ENCODE results near the gene PLXNA4.

PLXNA4 gene

DNA sequence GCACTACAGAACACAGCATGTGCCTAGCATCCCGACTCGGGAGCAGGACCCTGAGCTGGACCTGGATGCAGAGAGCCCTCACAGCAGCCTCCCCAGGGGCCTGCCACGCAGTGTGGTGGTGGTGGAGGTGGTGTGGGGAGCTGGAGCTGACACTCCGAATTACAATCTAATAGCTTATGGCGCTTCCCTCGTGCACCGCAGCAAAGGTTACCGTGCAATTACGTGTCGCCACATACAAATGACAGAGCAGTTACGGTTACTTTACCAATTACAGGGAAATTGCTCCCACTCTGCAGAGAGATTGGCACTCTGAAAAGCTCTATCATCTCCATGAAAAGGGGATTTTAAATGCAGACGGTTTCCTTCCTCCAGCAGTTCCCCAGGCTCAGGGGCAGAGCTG, 81.8 kb downstream of the PLXNA4 start:
- no peak for TF ChIP-seq JUND (IDR thresholded peaks at IDR 0.05; ENCODE audit: low read depth)
- in situ Hi-C loops (cut with HindIII; ENCODE audit: low pct_unique_long_range_greater_than_20kb, low sequenced_read_pairs), result no loop called here
- no peak for DNase-seq (ENCODE audit: low read depth in 1 of 2, low spot score in 1 of 2)

DNA sequence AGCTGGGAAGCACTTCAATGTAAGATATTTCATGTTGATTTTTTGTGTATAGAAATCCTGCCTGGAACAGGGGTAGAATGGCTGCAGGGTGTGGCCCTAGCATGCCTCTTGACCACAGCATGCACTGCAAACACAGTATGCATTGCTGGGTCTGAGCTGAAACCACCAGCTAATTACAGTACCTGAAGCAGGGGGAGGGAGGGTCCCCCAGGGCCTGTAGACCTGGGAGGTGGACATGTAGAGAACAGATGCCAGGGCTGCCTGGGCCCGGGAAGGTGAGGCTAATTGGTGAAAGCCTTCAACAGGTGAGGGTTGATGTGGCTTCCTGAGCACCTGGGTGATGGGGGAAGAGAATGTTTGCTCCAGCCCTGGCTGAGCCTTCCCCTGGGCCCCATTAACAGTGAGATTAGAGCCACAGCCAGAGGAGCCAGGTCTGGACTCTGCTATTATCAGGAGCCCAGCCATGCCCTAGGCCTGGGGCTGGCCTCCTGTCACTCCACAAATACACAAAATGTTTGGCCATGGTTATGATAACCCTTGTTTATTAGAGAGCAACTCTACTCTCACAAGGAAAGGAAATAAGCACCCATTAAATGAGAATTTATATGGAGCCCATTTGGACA, 83.3 kb downstream of the PLXNA4 start:
- no peak for DNase-seq (ENCODE audit: low read depth in 1 of 2, low spot score in 1 of 2)
- TF ChIP-seq JUND (IDR thresholded peaks at IDR 0.05; ENCODE audit: low read depth), result no peak
- in situ Hi-C loops (cut with HindIII; ENCODE audit: low pct_unique_long_range_greater_than_20kb, low sequenced_read_pairs), result no loop called here

DNA sequence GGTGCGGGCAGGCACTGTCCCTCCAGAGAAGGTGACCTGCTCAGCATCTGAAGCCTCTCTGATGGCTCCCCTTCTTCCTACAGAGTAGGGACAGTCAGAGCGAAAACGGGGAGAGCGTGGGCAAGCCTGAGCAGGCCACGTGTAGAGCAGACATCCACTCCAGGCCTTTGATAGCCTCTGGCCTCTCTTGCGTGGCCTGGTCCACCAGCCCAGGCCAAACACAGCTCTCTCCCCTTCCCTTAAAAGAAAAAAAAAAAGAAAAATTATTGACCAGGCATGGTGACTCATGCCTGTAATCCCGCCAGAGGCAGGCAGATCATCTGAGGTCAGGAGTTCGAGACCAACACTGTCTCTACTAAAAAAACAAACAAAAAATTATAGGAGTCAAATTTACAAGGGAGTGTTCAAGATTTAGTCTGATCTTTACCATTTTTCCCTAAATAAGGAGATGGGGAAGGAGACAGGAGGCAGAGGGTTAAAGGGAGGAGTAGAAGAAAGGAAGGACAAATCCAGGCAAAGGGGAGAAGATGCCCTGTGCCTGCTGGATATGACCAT, 84.8 kb downstream of the PLXNA4 start:
- in situ Hi-C loops (cut with HindIII; ENCODE audit: low pct_unique_long_range_greater_than_20kb, low sequenced_read_pairs), result no loop called here
- no peak for TF ChIP-seq JUND (IDR thresholded peaks at IDR 0.05; ENCODE audit: low read depth)
- DNase-seq (ENCODE audit: low read depth in 1 of 2, low spot score in 1 of 2), result no peak

DNA sequence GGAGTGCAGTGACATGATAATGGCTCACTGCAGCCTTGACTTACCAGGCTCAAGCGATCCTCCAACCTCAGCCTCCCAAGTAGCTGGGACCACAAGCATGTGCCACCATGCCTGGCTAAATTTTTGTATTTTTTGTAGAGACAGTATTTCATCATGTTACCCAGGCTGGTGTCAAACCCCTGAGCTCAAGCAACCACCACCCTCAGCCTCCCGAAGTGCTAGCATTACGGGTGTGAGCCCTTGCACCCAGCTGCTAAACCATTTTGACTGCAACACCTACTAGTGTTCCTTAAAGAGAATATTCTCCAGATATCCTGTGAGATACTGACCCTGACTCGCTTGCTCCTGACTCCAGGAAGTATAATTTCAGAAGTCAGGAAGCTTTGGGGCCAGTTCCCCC, 85.8 kb downstream of the PLXNA4 start:
- TF ChIP-seq JUND (IDR thresholded peaks at IDR 0.05; ENCODE audit: low read depth), result no peak
- in situ Hi-C loops (cut with HindIII; ENCODE audit: low pct_unique_long_range_greater_than_20kb, low sequenced_read_pairs), result no loop called here

DNA sequence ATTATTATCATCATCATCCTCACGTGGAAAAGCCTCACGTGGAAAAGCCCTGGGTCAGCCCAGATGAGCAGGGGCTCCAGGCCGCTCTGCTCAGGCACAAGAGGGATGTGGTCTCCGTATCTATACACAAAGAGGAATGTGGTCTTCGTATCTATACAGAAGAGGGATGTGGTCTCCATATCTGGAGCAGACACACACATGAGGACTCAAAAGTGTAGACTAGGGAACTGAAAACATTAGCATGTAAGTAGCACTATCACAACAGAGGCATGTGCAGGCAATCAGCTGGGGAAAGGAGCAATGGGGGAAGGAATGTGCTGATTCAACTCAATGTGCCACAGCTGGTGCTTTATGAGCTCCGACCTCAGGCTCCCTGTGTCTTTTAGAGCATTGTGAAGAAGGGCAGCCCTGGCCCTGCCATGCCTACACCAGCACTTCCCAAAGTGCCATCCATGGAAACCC, 86.5 kb downstream of the PLXNA4 start:
- in situ Hi-C loops (cut with HindIII; ENCODE audit: low pct_unique_long_range_greater_than_20kb, low sequenced_read_pairs), result no loop called here
- TF ChIP-seq JUND (IDR thresholded peaks at IDR 0.05; ENCODE audit: low read depth), result no peak
- DNase-seq (ENCODE audit: low read depth in 1 of 2, low spot score in 1 of 2), result no peak

More for the DNA sequence above, 85.8 kb downstream of the PLXNA4 start:
- no peak for DNase-seq (ENCODE audit: low read depth in 1 of 2, low spot score in 1 of 2)

DNA sequence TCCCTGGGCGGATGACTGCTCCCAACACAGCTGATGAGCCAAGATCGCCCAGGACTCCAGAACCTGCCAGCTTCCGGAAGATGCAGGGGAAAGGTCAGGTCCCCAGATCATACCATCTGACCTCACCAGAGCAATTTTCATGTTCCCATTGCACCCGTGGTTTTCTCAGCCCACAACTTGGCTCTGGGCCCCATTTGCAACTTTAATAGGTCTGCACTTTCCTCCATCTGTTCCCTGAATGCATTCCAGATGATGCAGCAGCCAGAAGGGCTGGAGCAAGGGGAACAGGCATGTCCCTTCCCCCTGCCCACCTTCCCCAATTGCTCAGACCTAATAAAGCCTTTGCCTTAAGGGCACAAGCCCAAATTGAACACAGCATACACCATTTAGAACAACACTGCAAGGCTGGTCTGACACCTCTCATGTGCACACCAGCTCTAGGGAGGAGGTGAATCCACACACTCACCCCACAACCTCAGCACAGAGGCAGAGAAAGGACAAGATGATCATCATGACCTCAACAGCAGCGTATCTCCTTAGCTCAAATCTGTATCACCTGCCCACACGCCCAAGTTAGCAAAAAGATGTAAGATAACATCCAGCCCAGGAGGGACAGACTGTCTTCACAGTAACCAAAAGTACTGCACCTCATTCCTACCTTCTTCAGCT, 87.5 kb downstream of the PLXNA4 start:
- no peak for TF ChIP-seq JUND (IDR thresholded peaks at IDR 0.05; ENCODE audit: low read depth)
- DNase-seq (ENCODE audit: low read depth in 1 of 2, low spot score in 1 of 2), result no peak

DNA sequence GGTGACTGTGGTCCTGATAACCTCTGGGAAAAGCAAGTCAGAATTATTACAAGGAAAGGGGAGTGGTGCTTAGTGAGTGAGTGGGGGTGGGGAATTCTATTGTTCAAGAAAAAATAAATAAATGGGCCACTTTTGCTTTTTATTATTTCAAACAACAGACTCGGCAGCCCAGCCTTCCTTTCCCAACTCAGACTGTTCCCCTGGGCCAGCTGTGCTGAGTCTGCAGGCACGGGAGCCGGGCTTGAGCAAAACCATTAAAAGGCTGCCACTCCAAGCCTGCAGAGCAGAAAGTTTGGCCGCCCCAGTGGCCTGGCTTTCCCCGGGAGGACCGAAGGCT, 90.0 kb downstream of the PLXNA4 start:
- TF ChIP-seq JUND (IDR thresholded peaks at IDR 0.05; ENCODE audit: low read depth), result no peak
- no peak for DNase-seq (ENCODE audit: low read depth in 1 of 2, low spot score in 1 of 2)
- in situ Hi-C loops (cut with HindIII; ENCODE audit: low pct_unique_long_range_greater_than_20kb, low sequenced_read_pairs), result no loop called here

More for the DNA sequence above, 87.5 kb downstream of the PLXNA4 start:
- in situ Hi-C loops (cut with HindIII; ENCODE audit: low pct_unique_long_range_greater_than_20kb, low sequenced_read_pairs), result no loop called here

DNA sequence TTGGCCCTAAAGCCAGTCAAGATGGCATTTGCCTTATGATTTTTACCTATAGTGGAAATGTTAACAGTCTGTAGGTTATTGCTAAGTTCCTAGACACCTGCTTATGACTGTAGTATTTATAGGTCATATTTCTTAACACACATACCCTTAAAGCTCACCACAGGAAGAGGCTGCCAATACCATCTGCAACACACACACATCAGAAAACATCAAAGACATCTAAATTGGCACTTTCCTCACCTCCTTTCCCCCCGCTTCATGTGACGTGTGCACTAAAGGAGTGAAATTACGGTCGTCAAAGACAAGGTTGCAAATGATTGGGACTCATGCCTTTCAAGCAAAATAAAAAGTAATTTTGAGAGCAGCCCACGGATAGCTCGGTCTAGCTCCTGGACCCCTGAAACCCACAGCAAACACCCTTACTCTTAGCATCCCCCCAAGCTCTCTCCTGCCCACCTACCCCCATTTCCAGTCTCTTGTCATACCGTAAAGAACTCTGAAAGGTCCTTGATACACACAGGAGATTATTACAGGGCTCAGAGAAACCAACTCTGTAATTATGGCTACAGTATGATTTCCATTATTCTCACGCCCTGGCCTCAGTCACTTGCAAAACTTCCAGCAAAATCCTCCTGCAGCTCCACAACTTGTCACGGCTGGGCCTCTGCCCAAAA, 90.5 kb downstream of the PLXNA4 start:
- TF ChIP-seq JUND (IDR thresholded peaks at IDR 0.05; ENCODE audit: low read depth), result no peak
- in situ Hi-C loops (cut with HindIII; ENCODE audit: low pct_unique_long_range_greater_than_20kb, low sequenced_read_pairs), result no loop called here
- no peak for DNase-seq (ENCODE audit: low read depth in 1 of 2, low spot score in 1 of 2)

DNA sequence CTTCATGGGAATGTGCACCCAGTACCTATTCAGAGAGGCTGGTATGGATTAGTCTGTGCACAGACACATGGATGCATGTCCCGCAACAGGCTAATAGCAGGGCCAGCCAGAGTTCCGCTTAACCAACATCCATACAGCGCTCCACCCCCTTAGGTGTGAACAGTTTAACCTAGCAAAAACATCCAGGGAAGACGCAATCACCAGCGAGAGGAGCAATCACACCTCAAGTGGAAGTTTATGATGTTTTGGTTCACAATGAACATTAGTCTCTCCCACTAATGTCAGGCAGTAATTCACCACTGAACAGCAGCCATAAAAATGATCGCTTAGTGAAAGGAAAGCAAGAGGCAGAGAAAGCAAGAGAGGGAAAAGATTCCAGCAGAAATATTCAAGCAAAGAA, 91.1 kb downstream of the PLXNA4 start:
- in situ Hi-C loops (cut with HindIII; ENCODE audit: low pct_unique_long_range_greater_than_20kb, low sequenced_read_pairs), result no loop called here
- no peak for DNase-seq (ENCODE audit: low read depth in 1 of 2, low spot score in 1 of 2)
- no peak for TF ChIP-seq JUND (IDR thresholded peaks at IDR 0.05; ENCODE audit: low read depth)

DNA sequence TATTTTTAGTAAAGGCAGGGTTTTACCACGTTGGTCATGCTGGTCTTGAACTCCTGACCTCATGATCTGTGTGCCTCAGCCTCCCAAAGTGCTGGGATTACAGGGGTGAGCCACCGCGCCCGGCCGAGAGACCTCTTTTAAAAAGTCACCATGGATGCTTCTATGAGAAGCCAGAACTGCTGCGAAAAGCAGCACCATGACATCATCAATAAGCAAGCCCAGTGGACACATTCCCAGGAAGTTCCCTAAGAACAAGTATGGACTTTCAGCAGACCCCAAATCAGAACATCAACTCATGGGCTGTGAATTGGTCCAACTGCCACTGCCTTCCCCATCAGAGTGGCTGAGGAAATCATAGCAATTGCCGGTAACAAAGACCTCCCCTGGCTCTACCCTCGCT, 93.4 kb downstream of the PLXNA4 start:
- in situ Hi-C loops (cut with HindIII; ENCODE audit: low pct_unique_long_range_greater_than_20kb, low sequenced_read_pairs), result no loop called here
- no peak for TF ChIP-seq JUND (IDR thresholded peaks at IDR 0.05; ENCODE audit: low read depth)
- no peak for DNase-seq (ENCODE audit: low read depth in 1 of 2, low spot score in 1 of 2)

DNA sequence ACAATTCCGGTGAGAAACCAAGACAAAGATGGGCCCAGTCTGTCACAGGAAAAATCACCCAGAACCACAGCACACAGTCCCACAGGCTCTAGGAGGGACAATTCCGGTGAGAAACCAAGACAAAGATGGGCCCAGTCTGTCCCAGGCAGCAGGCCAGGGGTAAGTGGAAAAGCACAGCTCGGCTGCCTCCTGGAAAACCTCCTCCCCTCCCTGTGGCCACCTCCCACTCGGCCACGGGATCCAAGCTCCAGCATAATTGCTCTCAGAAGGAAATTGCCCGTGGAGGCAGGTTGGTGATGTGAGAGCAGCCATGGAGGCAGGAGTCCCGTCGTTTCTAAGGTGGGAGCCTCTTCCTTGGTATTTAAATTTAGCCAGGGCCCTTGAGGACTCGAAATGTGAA, 95.7 kb downstream of the PLXNA4 start:
- no peak for DNase-seq (ENCODE audit: low read depth in 1 of 2, low spot score in 1 of 2)
- in situ Hi-C loops (cut with HindIII; ENCODE audit: low pct_unique_long_range_greater_than_20kb, low sequenced_read_pairs), result no loop called here
- TF ChIP-seq JUND (IDR thresholded peaks at IDR 0.05; ENCODE audit: low read depth), result no peak

DNA sequence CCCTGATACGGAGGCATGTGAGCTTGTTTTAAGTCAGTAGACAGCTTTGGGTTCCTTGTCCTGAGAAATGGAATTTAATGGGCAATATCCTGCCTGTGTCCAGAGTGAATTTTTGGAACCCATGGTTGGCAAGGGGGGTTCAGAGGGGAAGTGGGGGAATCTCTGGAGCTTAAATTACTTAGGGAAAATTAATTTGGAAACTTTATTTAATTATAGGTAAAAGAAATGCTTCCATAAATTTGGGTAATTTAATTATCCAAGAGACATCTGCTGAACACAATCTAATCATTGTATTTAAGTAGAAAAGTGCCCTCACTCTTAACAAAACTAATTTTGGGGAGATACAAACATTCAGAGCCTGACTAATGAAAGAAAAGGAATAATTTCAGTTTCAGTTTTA, 99.7 kb downstream of the PLXNA4 start:
- in situ Hi-C loops (cut with HindIII; ENCODE audit: low pct_unique_long_range_greater_than_20kb, low sequenced_read_pairs), result no loop called here
- no peak for DNase-seq (ENCODE audit: low read depth in 1 of 2, low spot score in 1 of 2)

DNA sequence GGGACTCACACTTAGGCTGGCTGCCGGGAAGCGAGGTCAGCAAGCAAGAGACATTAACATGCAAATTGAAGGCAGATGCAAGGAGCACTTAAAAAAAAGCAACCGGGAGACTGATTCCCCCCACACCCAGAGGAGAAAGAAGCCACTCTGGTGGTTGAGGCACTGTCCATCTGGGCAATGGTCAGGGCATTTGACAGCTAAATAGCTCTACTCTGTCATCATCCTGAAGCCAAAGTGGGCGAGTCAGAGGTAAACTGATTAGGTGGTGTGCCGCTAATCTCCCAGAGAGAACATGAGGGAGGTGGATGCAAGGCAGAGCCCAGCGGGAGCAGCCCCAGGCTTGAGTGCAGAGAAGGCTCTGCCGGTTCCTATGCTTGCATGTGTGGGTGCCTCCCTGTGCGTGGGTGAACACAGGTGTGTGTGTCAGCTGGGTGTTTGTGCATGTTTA, 100.6 kb downstream of the PLXNA4 start:
- in situ Hi-C loops (cut with HindIII; ENCODE audit: low pct_unique_long_range_greater_than_20kb, low sequenced_read_pairs), result no loop called here
- no peak for TF ChIP-seq JUND (IDR thresholded peaks at IDR 0.05; ENCODE audit: low read depth)
- no peak for DNase-seq (ENCODE audit: low read depth in 1 of 2, low spot score in 1 of 2)

More for the DNA sequence above, 99.7 kb downstream of the PLXNA4 start:
- TF ChIP-seq JUND (IDR thresholded peaks at IDR 0.05; ENCODE audit: low read depth), result no peak
